H9 (cell line): ENCODE measurements around the gene TTBK1. TPM values are rescaled to one million over a fixed set of nuclear protein-coding genes. Genes with fewer than 3 reads are reported as not detected.

Experiments
- DNase-seq: peaks from one replicate; pipeline ENCODE4 v3.0.0-alpha.2; 2017
- H2AFZ ChIP-seq: one replicate; pipeline ENCODE4 v1.6.1; 2013; ENCODE audit warnings: mild to moderate bottlenecking, low read length, control low read depth, moderate library complexity
- H2AK5ac ChIP-seq: 2 replicates; pipeline ENCODE4 v1.6.1; 2013; ENCODE audit warnings: low read length, control low read depth, mixed read lengths; ENCODE audit not compliant: insufficient read length
- H2BK120ac ChIP-seq: one replicate; pipeline ENCODE4 v1.6.1; 2013; ENCODE audit warnings: low read depth, mild to moderate bottlenecking, low read length, control low read depth, inconsistent platforms; ENCODE audit not compliant: poor library complexity, severe bottlenecking
- H2BK12ac ChIP-seq: 2 replicates; pipeline ENCODE4 v1.6.1; 2013; ENCODE audit warnings: low read length, control low read depth, mixed read lengths, low read depth; ENCODE audit not compliant: insufficient read length
- H2BK15ac ChIP-seq: 2 replicates; pipeline ENCODE4 v1.6.1; 2013; ENCODE audit warnings: low read depth, low read length, control low read depth
- H2BK20ac ChIP-seq: one replicate; pipeline ENCODE4 v1.6.1; 2013; ENCODE audit warnings: low read depth, mild to moderate bottlenecking, low read length, control low read depth, inconsistent platforms; ENCODE audit not compliant: poor library complexity, severe bottlenecking
- H2BK5ac ChIP-seq: 2 replicates; pipeline ENCODE4 v1.6.1; 2013; ENCODE audit warnings: low read length, control low read depth, mixed read lengths; ENCODE audit not compliant: insufficient read length
- H3K14ac ChIP-seq: 2 replicates; pipeline ENCODE4 v1.6.1; 2013; ENCODE audit warnings: low read length, control low read depth; ENCODE audit not compliant: insufficient read depth
- H3K18ac ChIP-seq: 2 replicates; pipeline ENCODE4 v1.6.1; 2013; ENCODE audit warnings: low read depth, mild to moderate bottlenecking, mixed read lengths, low read length, control low read depth; ENCODE audit not compliant: insufficient read length
- H3K23ac ChIP-seq: 2 replicates; pipeline ENCODE4 v1.6.1; 2013; ENCODE audit warnings: low read length, control low read depth, mixed read lengths, low read depth; ENCODE audit not compliant: insufficient read length
- H3K23me2 ChIP-seq: 2 replicates; pipeline ENCODE4 v1.6.1; 2013; ENCODE audit warnings: low read depth, mild to moderate bottlenecking, mixed read lengths, low read length, control low read depth; ENCODE audit not compliant: insufficient read length, poor library complexity, severe bottlenecking
- H3K27ac ChIP-seq: 2 replicates; pipeline ENCODE4 v1.5.1; 2013; ENCODE audit warnings: low read length, control low read depth, mixed read lengths, low read depth; ENCODE audit not compliant: insufficient read length
- H3K27me3 ChIP-seq: 2 replicates; pipeline ENCODE4 v1.6.1; 2013; ENCODE audit warnings: low read length, control low read depth, inconsistent platforms; ENCODE audit not compliant: insufficient read depth
- H3K4ac ChIP-seq: 2 replicates; pipeline ENCODE4 v1.6.1; 2013; ENCODE audit warnings: low read depth, mild to moderate bottlenecking, control low read depth, inconsistent platforms, low read length, moderate library complexity
- H3K4me1 ChIP-seq: 2 replicates; pipeline ENCODE4 v1.6.1; 2013; ENCODE audit warnings: low read length, control low read depth, inconsistent platforms; ENCODE audit not compliant: insufficient read depth
- H3K4me2 ChIP-seq: 2 replicates; pipeline ENCODE4 v1.6.1; 2013; ENCODE audit warnings: low read length, control low read depth, mixed read lengths; ENCODE audit not compliant: insufficient read length, insufficient read depth
- H3K56ac ChIP-seq: 2 replicates; pipeline ENCODE4 v1.6.1; 2013; ENCODE audit warnings: low read depth, mild to moderate bottlenecking, mixed read lengths, low read length, control low read depth; ENCODE audit not compliant: insufficient read length
- H3K79me1 ChIP-seq: 2 replicates; pipeline ENCODE4 v1.6.1; 2013; ENCODE audit warnings: low read depth, mild to moderate bottlenecking, moderate library complexity, low read length, control low read depth, inconsistent platforms; ENCODE audit not compliant: insufficient read depth, poor library complexity, severe bottlenecking
- H3K79me2 ChIP-seq: 2 replicates; pipeline ENCODE4 v1.6.1; 2013; ENCODE audit warnings: low read length, control low read depth, inconsistent platforms; ENCODE audit not compliant: insufficient read depth
- H3K9ac ChIP-seq: 2 replicates; pipeline ENCODE4 v1.6.1; 2013; ENCODE audit warnings: low read length, control low read depth, mixed read lengths; ENCODE audit not compliant: insufficient read length; ENCODE audit errors: extremely low read depth
- H3K9me3 ChIP-seq: one replicate; pipeline ENCODE4 v1.6.1; 2013; ENCODE audit warnings: low read depth, low read length, inconsistent platforms; ENCODE audit not compliant: control insufficient read depth
- H3T11ph ChIP-seq: one replicate; pipeline ENCODE4 v1.6.1; 2013; ENCODE audit warnings: mild to moderate bottlenecking, low read length, control low read depth, inconsistent platforms
- H4K20me1 ChIP-seq: one replicate; pipeline ENCODE4 v1.6.1; 2013; ENCODE audit not compliant: control insufficient read depth, insufficient read length, insufficient read depth
- H4K5ac ChIP-seq: 2 replicates; pipeline ENCODE4 v1.6.1; 2013; ENCODE audit warnings: low read depth, mild to moderate bottlenecking, mixed read lengths, low read length, control low read depth; ENCODE audit not compliant: insufficient read length
- H4K8ac ChIP-seq: replicated peaks from 2 replicates; pipeline ENCODE4 v1.6.1; 2013; ENCODE audit warnings: low read length, control low read depth, mixed read lengths, low read depth; ENCODE audit not compliant: insufficient read length
- H4K91ac ChIP-seq: 2 replicates; pipeline ENCODE4 v1.6.1; 2013; ENCODE audit warnings: low read depth, mild to moderate bottlenecking, moderate library complexity, mixed read lengths, low read length, control low read depth; ENCODE audit not compliant: insufficient read length
- H3K27ac Mint-ChIP-seq, 3 experiments: 2 replicates in 2 of 3; 3 replicates in 1 of 3; pipeline ENCODE4 v1.8.0; 2020 to 2021; ENCODE audit warnings: mixed read lengths in 3 of 3, mild to moderate bottlenecking in 1 of 3, moderate library complexity in 1 of 3
- H3K27me3 Mint-ChIP-seq: 2 replicates; pipeline ENCODE4 v1.8.0; 2021; ENCODE audit warnings: low read depth, mild to moderate bottlenecking, moderate library complexity, mixed read lengths
- H3K36me3 Mint-ChIP-seq, 3 experiments: 2 replicates in 2 of 3; 3 replicates in 1 of 3; pipeline ENCODE4 v1.8.0; 2020 to 2021; ENCODE audit warnings: low read depth in 3 of 3, mixed read lengths in 3 of 3; ENCODE audit not compliant: insufficient read depth in 1 of 3
- H3K4me1 Mint-ChIP-seq, 2 experiments: 2 replicates each; pipeline ENCODE4 v1.8.0; 2020; ENCODE audit warnings: mixed read lengths in 2 of 2
- H3K4me3 Mint-ChIP-seq, 2 experiments: 2 replicates in 1 of 2; 3 replicates in 1 of 2; pipeline ENCODE4 v1.8.0; 2020 to 2021; ENCODE audit warnings: mild to moderate bottlenecking in 2 of 2, mixed read lengths in 2 of 2, moderate library complexity in 1 of 2
- H3K9me3 Mint-ChIP-seq, 2 experiments: 2 replicates in 1 of 2; 3 replicates in 1 of 2; pipeline ENCODE4 v1.8.0; 2020; ENCODE audit warnings: mild to moderate bottlenecking in 2 of 2, mixed read lengths in 2 of 2, moderate library complexity in 1 of 2
- CTCF ChIP-seq: fragments of 200-600 bp; sonication (generic); conservative IDR thresholded peaks from 3 replicates; pipeline ENCODE4 v1.8.0; 2021; ENCODE audit warnings: antibody characterized with exemption, mild to moderate bottlenecking
- WGBS: extraction: QIAGEN DNeasy Blood & Tissue Kit; methylation state at CpG from one replicate; pipeline ENCODE4 v1.1.7; 2013; ENCODE audit warnings: missing lambda C conversion rate, low lambda C conversion rate, mixed read lengths; ENCODE audit not compliant: insufficient read length; ENCODE audit errors: extremely low coverage; 5-methylcytosine and 5-hydroxymethylcytosine counted together
- total RNA-seq: library from RNA; stranded (reverse); gene quantifications from 2 replicates; pipeline ENCODE4 v1.2.1, GENCODE V29; 2021

TTBK1 gene
- total RNA-seq, 1 experiment from 2014 or later = 1.6 TPM

- Histone ChIP-seq H2AK5ac (no peak overlapping the region), H3K23me2 (no peaks in the 10 kb centered on the region), H3K4me2 (no peak overlapping the region), H2BK20ac (no peak overlapping the region), H3K9ac (no peak overlapping the region), H3K18ac (no peak overlapping the region), H2BK15ac (no peak overlapping the region), H3K4me1 (no peaks in the 10 kb centered on the region), H3T11ph (no peak overlapping the region), H4K91ac (no peak overlapping the region), H3K9me3 (no peaks in the 10 kb centered on the region), H3K79me2 (no peaks in the 10 kb centered on the region), H4K5ac (no peak overlapping the region), H3K14ac (no peak overlapping the region), H3K27me3 (no peaks in the 10 kb centered on the region), H2BK120ac (no peak overlapping the region), H3K23ac (no peak overlapping the region), H3K27ac (no peak overlapping the region), H3K4ac (no peak overlapping the region), H3K56ac (no peak overlapping the region), H2BK12ac (no peak overlapping the region), H2BK5ac (no peak overlapping the region), H3K79me1 (no peaks in the 10 kb centered on the region), H4K20me1 (no peaks in the 10 kb centered on the region), H4K8ac (no peak overlapping the region), H2AFZ (no peak overlapping the region)
- no peak overlapping the region for H3K27ac Mint-ChIP-seq
- H3K9me3 Mint-ChIP-seq = no peaks in the 10 kb centered on the region; a peak in 1 of 5 replicates
- peaks cover 4% of the 10 kb centered on the region for H3K27me3 Mint-ChIP-seq
- no peaks in the 10 kb centered on the region; a peak in 1 of 7 replicates for H3K36me3 Mint-ChIP-seq
- no CpG with 5 or more reads among the region's 12 CpGs for WGBS
- DNase-seq = peak; percentile 30
- no peak for TF ChIP-seq CTCF
- no peak overlapping the region for H3K4me3 Mint-ChIP-seq
- H3K4me1 Mint-ChIP-seq = peaks cover 10 to 16% of the 10 kb centered on the region in 2 experiments
These were observed 14.3 kb downstream of the TTBK1 start for GRCh38 chr6:43257367-43258145.
